SK-N-SH (cell line): ENCODE measurements around the gene COL4A2. TPM values are rescaled to one million over a fixed set of nuclear protein-coding genes. Genes with fewer than 3 reads are reported as not detected.
A peak's percentile ranks its signal among the peaks of the same experiment; 100 is the strongest.

Experiments
- CTCF ChIA-PET: fragments of 300-600, 350-600 bp; formaldehyde crosslinking; extraction: SDS; loops from one replicate; lab custom pipeline; 2021; lab: Yijun Ruan, JAX
- POLR2A ChIA-PET: fragments of 350-600 bp; sonication (Branson Sonifier 250); formaldehyde crosslinking; extraction: SDS; loops from one replicate; lab custom pipeline; 2020; ENCODE audit warnings: antibody characterized with exemption, inconsistent platforms; lab: Yijun Ruan, JAX
- DNase-seq: peaks from one replicate; pipeline ENCODE4 v3.0.0; 2012
- H2AFZ ChIP-seq: fragments of 200-600 bp; sonication (generic); 2 replicates; pipeline ENCODE4 v1.8.1; 2016; ENCODE audit warnings: antibody characterized with exemption, mild to moderate bottlenecking, low read depth
- H3F3A ChIP-seq: fragments of 200-600 bp; sonication (generic); replicated peaks from 2 replicates; pipeline ENCODE3; 2016; ENCODE audit warnings: antibody characterized with exemption, mild to moderate bottlenecking; ENCODE audit not compliant: insufficient read depth
- H3K27ac ChIP-seq, 2 experiments: fragments of 200-500 bp in 1 of 2; fragments of 200-600 bp in 1 of 2; sonication (Bioruptor generic) in 1 of 2; sonication (generic), shearing (Covaris generic) in 1 of 2; 2 replicates each; pipeline versions ENCODE4 v1.5.1 to v1.6.1; 2014 to 2016; ENCODE audit warnings: low read depth in 2 of 2, inconsistent platforms in 1 of 2, low read length in 1 of 2, mild to moderate bottlenecking in 1 of 2, mixed read lengths in 1 of 2
- H3K27me3 ChIP-seq: fragments of 200-600 bp; sonication (generic), shearing (Covaris generic); 2 replicates; pipeline ENCODE4 v1.6.1; 2016; ENCODE audit warnings: mixed run types; ENCODE audit not compliant: insufficient read depth
- H3K36me3 ChIP-seq, 2 experiments: fragments of 200-500 bp in 1 of 2; fragments of 200-600 bp in 1 of 2; sonication (Bioruptor generic) in 1 of 2; sonication (generic) in 1 of 2; replicated peaks in 1 of 2; 2 replicates each; pipeline versions ENCODE3 to v1.5.1; 2014 to 2016; ENCODE audit warnings: low read length in 1 of 2, mild to moderate bottlenecking in 1 of 2; ENCODE audit not compliant: insufficient read depth in 2 of 2, control insufficient read depth in 1 of 2
- H3K4me1 ChIP-seq, 2 experiments: fragments of 200-500 bp in 1 of 2; fragments of 200-600 bp in 1 of 2; sonication (Bioruptor generic) in 1 of 2; sonication (generic), shearing (Covaris generic) in 1 of 2; 2 replicates each; pipeline versions ENCODE4 v1.5.1 to v1.6.1; 2014 to 2016; ENCODE audit warnings: low read depth in 1 of 2, low read length in 1 of 2, mixed run types in 1 of 2; ENCODE audit not compliant: insufficient read depth in 2 of 2, control insufficient read depth in 1 of 2
- H3K4me2 ChIP-seq: fragments of 200-600 bp; sonication (generic), shearing (Covaris generic); 2 replicates; pipeline ENCODE4 v1.6.1; 2017; ENCODE audit warnings: mixed run types
- H3K4me3 ChIP-seq, 2 experiments: fragments of 200-500 bp in 1 of 2; fragments of 200-600 bp in 1 of 2; sonication (Bioruptor generic) in 1 of 2; sonication (generic), shearing (Covaris generic) in 1 of 2; 2 replicates each; pipeline versions ENCODE4 v1.5.1 to v1.8.1; 2014 to 2016; ENCODE audit warnings: low read depth in 2 of 2, inconsistent platforms in 1 of 2, low read length in 1 of 2, mild to moderate bottlenecking in 1 of 2, mixed read lengths in 1 of 2, moderate library complexity in 1 of 2
- H3K79me2 ChIP-seq: fragments of 200-600 bp; sonication (generic); 2 replicates; pipeline ENCODE4 v1.8.1; 2017; ENCODE audit warnings: mild to moderate bottlenecking; ENCODE audit not compliant: insufficient read depth
- H3K9ac ChIP-seq: fragments of 200-600 bp; sonication (generic); 2 replicates; pipeline ENCODE4 v1.6.1; 2017; ENCODE audit warnings: mixed run types
- H3K9me2 ChIP-seq: fragments of 200-600 bp; sonication (generic); 2 replicates; pipeline ENCODE4 v1.6.1; 2017; ENCODE audit warnings: mixed run types
- H3K9me3 ChIP-seq: fragments of 200-600 bp; sonication (generic); 2 replicates; pipeline ENCODE4 v1.6.1; 2017; ENCODE audit warnings: mixed run types, mild to moderate bottlenecking, moderate library complexity
- H4K20me1 ChIP-seq: fragments of 200-600 bp; sonication (generic); 2 replicates; pipeline ENCODE4 v1.6.1; 2017; ENCODE audit warnings: mild to moderate bottlenecking, mixed run types; ENCODE audit not compliant: insufficient read depth
- CHD2 ChIP-seq: fragments of 150-350 bp; IDR thresholded peaks from 2 replicates; pipeline ENCODE4 v1.6.1; 2018; ENCODE audit warnings: low read length; ENCODE audit not compliant: partially characterized antibody
- CTCF ChIP-seq: fragments of 200-600 bp; sonication (generic); IDR thresholded peaks from 2 replicates; pipeline ENCODE4 v1.6.1; 2017; ENCODE audit warnings: antibody characterized with exemption, mild to moderate bottlenecking, moderate library complexity
- ELF1 ChIP-seq: IDR thresholded peaks from 2 replicates; pipeline ENCODE4 v1.4.0; 2012
- EP300 ChIP-seq, 2 experiments: IDR thresholded peaks; 2 replicates each; pipeline versions ENCODE4 v1.4.0 to v1.6.1; 2012; ENCODE audit warnings: borderline replicate concordance in 1 of 2, low read depth in 1 of 2, low read length in 1 of 2
- FOSL2 ChIP-seq: IDR thresholded peaks from 2 replicates; pipeline ENCODE4 v1.4.0; 2012; ENCODE audit warnings: low read depth, mild to moderate bottlenecking, moderate library complexity, borderline replicate concordance
- FOXM1 ChIP-seq: IDR thresholded peaks from 2 replicates; pipeline ENCODE4 v1.4.0; 2012; ENCODE audit warnings: low read depth, mild to moderate bottlenecking
- GABPA ChIP-seq: IDR thresholded peaks from 2 replicates; pipeline ENCODE4 v1.4.0; 2012; ENCODE audit warnings: low read depth, mild to moderate bottlenecking
- GATA2 ChIP-seq: sonication (generic); formaldehyde crosslinking; IDR thresholded peaks from 2 replicates; pipeline ENCODE4 v1.5.0; 2020; ENCODE audit warnings: mild to moderate bottlenecking, missing genetic modification reagents
- JUND ChIP-seq: IDR thresholded peaks from 2 replicates; pipeline ENCODE4 v1.4.0; 2012
- MAX ChIP-seq: IDR thresholded peaks from 2 replicates; pipeline ENCODE4 v1.4.0; 2012; ENCODE audit warnings: low read depth
- MXI1 ChIP-seq: IDR thresholded peaks from 2 replicates; pipeline ENCODE4 v1.6.1; 2012; ENCODE audit warnings: mild to moderate bottlenecking, low read depth, low read length, improper control_type of control experiment
- NFIC ChIP-seq: IDR thresholded peaks from 2 replicates; pipeline ENCODE4 v1.4.0; 2012; ENCODE audit warnings: borderline replicate concordance
- PBX3 ChIP-seq: IDR thresholded peaks from 2 replicates; pipeline ENCODE4; 2012
- POLR2AphosphoS5 ChIP-seq: IDR thresholded peaks from 2 replicates; pipeline ENCODE4 v1.6.1; 2012; ENCODE audit warnings: low read depth, low read length
- RAD21 ChIP-seq: IDR thresholded peaks from 2 replicates; pipeline ENCODE4 v1.6.1; 2012; ENCODE audit warnings: mild to moderate bottlenecking, low read length
- RFX5 ChIP-seq: IDR thresholded peaks from 2 replicates; pipeline ENCODE4 v1.6.1; 2012; ENCODE audit warnings: mild to moderate bottlenecking, improper control_type of control experiment, low read length
- TAF1 ChIP-seq: IDR thresholded peaks from 2 replicates; pipeline ENCODE4 v1.6.1; 2012; ENCODE audit warnings: low read depth, mild to moderate bottlenecking, low read length, moderate library complexity, borderline replicate concordance
- TCF12 ChIP-seq: IDR thresholded peaks from 2 replicates; pipeline ENCODE4 v1.4.0; 2012
- TEAD4 ChIP-seq: IDR thresholded peaks from 2 replicates; pipeline ENCODE4 v1.4.0; 2012; ENCODE audit warnings: mild to moderate bottlenecking, borderline replicate concordance; ENCODE audit not compliant: insufficient read depth
- YY1 ChIP-seq: IDR thresholded peaks from 2 replicates; pipeline ENCODE4 v1.4.0; 2012; ENCODE audit warnings: low read depth, mild to moderate bottlenecking
- WGBS: methylation state at CpG from one replicate; pipeline ENCODE4 v1.1.6; 2017; ENCODE audit warnings: low lambda C conversion rate; 5-methylcytosine and 5-hydroxymethylcytosine counted together
- polyA plus RNA-seq, 3 experiments: library from polyadenylated mRNA; depleted of rRNA; stranded (reverse); fragments of >200 nt; gene quantifications; 2 replicates each; pipeline ENCODE4 v1.2.3, GENCODE V29; 2012

The COL4A2 gene
- polyA plus RNA-seq, 1 of the 3 experiments (the other 2 are of a cell fraction) = 137 TPM

GRCh38 chr13:110403315-110403714 lies 96.2 kb downstream of the COL4A2 start:
- peaks cover 60% of the 10 kb centered on the region for H3K79me2 ChIP-seq

More at GRCh38 chr13:110403315-110403714, 96.2 kb downstream of the COL4A2 start:
- Histone ChIP-seq H3K4me1 (peaks cover 24 to 75% of the 10 kb centered on the region in 2 experiments), H3K9me2 (no peaks in the 10 kb centered on the region), H3K27me3 (no peaks in the 10 kb centered on the region), H3K36me3 (no peaks in the 10 kb centered on the region), H3K9ac (peak overlapping the region; percentile 52), H3K4me2 (peak overlapping the region; percentile 43), H2AFZ (no peak overlapping the region), H3K27ac (peak overlapping the region; percentile 9 to 82; a peak in 3 of 4 replicates), H3K4me3 (no peak overlapping the region), H4K20me1 (no peaks in the 10 kb centered on the region), H3F3A (peaks cover 82% of the 10 kb centered on the region), H3K9me3 (no peaks in the 10 kb centered on the region)
- POLR2A ChIA-PET = interaction anchor here (1.0 kb wide), 1 partner anchor 97 kb away, joined by 3 read pairs; the partner anchor contains the start of genes COL4A1 and COL4A2
- no peak for DNase-seq
- whole genome bisulfite sequencing = 56% methylated on average over 1 of the region's 1 CpG
- TF ChIP-seq RAD21 (no peak), RFX5 (no peak), PBX3 (peak; percentile 34), TAF1 (no peak), ELF1 (no peak), MAX (no peak), JUND (peak; percentile 57; the same call in 1 of the 2 replicates), GABPA (no peak), MXI1 (no peak), CHD2 (no peak), TCF12 (peak; percentile 51), FOXM1 (no peak), CTCF (no peak), GATA2 (CRISPR knock-in tag) (no peak), FOSL2 (peak; percentile 71; the same call in 1 of the 2 replicates), EP300 (IDR thresholded peaks at IDR 0.05; ENCODE audit: borderline replicate concordance in 1 of 2, low read depth in 1 of 2, low read length in 1 of 2) (peak in 1 of 2 experiments; percentile 51; a peak in 1 of 4 replicates), POLR2AphosphoS5 (peak; percentile 24; the same call in 1 of the 2 replicates), NFIC (peak; percentile 57; the same call in 1 of the 2 replicates), YY1 (no peak), TEAD4 (peak; percentile 77; the same call in 1 of the 2 replicates)
- CTCF ChIA-PET = interaction anchor here (1.5 to 2.0 kb wide), 2 partner anchors 8 to 53 kb away, joined by 4 to 5 read pairs; no protein-coding TSS in a partner anchor
